HG03280 (cell line): Measurements from ENCODE around the gene TNRC6C.
"Not testable (repeated sequence)": the region's sequence is repeated elsewhere in the genome, so short reads cannot be mapped to it uniquely, and the experiment has no call there.

ENCODE experiments used
- ATAC-seq: cut with Tn5 transposase; IDR thresholded peaks from one replicate; pipeline ENCODE4 v1.9.1; 2021; ENCODE audit warnings: mild to moderate bottlenecking, moderate library complexity; ENCODE audit not compliant: unreplicated experiment

The TNRC6C gene

DNA sequence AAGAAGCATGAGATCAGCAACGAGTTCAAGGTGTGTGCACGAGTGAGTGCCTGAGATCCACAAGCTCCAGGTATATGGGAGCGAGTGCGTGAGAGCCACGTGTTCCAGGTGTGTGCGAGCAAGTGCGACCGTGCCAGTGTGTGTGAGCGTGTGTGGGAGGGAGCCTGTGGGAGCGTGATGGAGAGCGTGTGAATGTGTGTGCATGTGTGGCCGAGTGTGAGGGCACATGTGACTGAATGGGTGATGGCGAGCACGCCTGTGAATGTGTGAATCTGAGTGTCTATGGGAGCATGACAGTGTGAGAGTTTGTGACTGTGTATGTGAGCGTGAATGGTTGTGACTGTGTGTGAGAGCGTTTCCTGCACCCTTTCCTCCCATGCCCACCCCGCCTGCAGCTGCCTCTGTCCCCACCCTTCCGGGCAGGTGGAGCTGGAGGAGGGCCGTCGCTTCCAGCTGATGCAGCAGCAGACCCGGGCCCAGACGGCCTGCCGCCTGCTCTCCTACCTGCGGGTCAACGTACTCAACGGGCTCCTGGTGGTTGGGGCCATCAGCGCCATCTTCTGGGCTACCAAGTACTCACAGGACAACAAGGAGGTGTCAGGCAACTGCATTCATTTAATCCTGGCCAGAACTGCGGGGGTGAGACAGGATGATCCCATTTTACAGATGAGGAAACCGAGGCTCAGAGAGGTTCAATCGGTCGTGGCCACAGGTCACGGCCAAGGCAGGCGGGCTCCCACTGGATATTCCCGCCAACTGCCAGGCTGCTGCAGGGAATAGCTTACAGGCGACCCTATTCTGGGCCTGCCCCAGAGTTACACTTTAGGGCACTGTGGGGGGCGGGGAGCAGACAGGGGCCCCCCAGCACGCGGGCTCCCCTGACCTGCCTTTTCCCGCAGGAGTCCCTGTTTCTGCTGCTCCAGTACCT lies 175.7 kb downstream of the TNRC6C start:
- no peak for ATAC-seq

- ATAC-seq, result no peak
Measured at GRCh38 chr17:78134899-78135385, 176.4 kb downstream of the TNRC6C start.

- ATAC-seq, result no peak
Measured at GRCh38 chr17:78135858-78136500, 177.5 kb downstream of the TNRC6C start.

DNA sequence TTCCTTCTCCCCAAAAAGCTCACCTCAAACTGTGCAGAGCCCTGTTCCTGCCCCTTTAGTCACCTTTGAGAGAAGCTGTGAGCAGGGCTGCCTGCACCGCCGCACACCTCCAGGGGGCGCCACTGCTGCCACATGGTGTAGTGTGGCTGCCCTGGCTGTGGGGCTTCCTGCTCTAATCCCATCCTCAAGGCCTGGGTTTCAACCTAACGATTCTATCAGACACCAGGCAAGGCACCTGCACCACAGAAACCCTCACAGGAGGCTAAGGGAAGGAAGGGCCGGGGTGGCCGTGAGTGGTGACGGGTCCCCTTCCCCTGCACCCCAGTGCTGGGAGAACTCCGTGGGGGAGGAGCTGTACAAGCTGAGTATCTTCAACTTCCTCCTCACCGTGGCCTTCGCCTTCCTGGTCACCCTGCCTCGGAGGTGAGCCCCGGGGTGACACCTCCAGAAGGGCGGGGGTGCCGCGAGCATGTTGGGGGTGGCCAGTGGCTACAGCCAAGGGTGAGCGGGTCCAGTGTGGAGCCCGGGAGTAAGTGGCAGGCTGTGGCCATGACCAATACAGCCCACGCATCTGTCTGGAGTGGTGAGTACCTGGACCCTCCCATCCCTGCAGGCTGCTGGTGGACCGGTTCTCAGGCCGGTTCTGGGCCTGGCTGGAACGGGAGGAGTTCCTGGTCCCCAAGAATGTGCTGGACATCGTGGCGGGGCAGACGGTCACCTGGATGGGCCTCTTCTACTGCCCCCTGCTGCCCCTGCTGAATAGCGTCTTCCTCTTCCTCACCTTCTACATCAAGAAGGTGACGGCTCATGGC lies 179.1 kb downstream of the TNRC6C start:
- no peak for ATAC-seq

DNA sequence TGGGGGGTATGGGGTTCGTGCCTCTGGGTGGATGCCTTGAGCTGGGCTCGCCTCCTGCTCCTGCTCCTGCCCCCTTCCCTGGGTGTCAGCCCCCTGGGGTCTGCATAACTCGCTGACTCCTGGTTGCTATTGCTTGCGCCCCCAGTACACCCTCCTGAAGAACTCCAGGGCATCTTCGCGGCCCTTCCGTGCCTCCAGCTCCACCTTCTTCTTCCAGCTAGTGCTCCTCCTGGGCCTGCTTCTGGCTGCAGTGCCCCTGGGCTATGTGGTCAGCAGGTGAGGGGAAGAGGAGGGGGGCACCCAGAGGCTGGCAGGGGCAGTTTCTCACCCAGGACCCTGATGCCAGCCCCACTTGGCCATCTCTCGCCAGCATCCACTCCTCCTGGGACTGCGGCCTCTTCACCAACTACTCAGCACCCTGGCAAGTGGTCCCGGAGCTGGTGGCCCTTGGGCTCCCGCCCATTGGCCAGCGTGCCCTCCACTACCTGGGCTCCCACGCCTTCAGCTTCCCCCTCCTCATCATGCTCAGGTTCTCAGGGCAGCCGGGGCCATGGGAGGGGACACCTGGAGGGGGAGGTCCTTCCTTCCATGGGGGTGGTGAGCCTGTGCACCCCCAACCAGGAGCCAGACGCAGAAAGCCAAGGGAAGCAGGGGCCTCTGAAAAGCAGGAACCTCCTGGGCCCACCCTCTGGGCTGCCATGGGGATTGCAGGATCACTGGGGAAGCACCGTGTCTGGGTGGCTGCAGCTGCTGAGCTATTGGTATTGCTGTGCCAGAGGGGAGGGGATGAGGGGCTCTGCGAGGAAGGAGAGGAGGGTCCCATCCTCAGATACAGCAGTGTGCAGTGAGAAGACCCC lies 179.9 kb downstream of the TNRC6C start:
- no peak for ATAC-seq

GRCh38 chr17:78139861-78140168 lies 181.3 kb downstream of the TNRC6C start:
- not testable (repeated sequence) for ATAC-seq

- ATAC-seq, result peak; percentile 80
Measured at GRCh38 chr17:78140169-78141051, 181.9 kb downstream of the TNRC6C start.

DNA sequence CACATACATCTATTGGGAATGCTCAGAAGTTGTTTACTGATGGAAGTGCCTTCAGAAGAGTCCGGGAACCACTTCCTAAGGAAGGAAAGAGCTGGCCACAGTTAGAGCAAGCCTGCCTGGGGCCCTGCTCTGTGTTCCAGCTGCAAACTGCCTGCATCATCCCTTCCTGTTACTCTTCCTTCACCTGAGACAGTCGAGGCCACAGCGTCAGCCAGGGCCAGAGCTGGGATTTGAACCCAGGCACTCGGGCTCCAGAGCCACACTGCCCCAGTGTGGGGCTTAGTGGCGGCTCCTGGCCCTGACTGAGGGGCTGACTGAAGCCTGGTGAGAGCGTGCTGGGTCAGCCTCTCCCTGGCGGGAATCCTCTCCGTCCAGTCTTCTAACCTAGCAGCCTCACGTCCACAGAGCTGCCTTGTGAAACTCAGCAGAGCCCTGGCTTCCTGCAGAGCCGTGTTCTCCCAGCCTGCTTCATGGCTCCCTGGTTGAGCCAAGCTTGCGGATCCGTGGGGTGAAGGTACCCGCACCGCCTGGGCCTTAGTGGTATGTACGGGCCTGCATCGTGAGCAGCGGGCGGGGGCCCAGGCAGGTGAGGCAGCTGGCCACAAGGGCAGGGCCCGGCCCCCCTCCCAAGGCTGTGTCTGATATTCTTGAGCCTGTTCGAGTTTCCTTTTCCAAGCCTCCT lies 183.1 kb downstream of the TNRC6C start:
- no peak for ATAC-seq

DNA sequence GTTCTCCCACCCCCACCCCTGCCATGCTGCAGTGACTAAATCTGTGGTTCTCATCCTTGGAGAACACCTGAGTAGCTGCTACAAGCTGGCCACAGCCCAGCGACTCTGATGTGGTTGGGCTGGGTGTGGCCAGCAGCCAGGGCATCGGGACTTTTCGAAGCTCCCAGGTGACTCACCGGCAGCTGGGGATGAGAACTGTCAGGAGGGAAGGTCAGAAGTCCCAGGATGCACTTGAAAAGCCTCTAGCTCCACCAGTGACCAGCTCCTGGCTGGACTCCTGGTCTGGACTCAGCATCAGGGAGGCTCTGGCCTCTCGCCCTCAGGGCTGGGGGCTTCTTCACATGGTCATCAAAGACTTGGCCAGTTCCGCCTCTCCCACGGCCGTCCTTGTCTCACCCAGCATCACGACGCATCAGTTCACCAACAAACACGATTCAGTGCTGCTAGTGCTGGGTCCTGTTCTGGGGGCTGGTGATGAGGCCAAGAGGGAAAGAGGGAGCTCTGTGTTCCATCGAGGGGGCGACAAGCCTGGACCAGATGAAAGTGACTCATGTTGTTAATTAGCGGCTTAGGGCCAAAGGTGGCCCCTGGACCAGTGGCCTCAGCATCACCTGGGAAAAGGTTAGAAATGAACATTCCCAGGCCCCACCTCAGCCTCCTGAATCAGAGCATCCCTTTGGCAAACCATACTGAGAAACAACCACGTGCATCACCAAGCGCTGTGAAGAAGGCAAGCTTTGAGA lies 183.8 kb downstream of the TNRC6C start:
- ATAC-seq, result no peak

- no peak for ATAC-seq
Measured at GRCh38 chr17:78143214-78144146, 185.0 kb downstream of the TNRC6C start.

DNA sequence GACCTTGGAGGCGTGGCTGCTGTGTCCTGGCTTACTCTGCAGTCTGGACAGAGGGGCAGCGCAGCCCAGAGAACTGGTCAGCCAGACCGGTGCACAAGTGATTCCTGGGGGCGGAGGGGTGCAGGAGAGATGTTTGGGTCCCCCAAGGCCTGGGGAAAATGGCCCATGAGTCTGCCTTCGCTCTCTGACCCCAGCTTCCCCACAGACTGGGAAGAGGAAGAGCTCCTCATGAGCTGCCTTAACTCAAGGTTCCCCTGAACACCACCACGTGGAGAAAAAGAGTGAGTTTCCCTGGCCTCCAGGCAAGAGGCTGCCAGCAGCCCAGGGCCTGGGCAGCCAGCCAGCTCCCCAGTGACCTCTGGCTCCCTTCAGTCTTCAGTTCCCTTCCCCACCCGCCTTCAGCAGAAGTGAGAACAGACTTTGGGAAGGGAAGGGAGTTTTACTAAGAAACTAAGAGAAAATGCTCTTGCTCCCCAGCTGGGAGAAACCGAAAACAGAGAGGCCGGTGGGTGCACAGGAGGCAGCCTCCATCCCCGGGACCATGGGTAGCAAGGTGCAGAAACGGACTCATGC lies 185.7 kb downstream of the TNRC6C start:
- no peak for ATAC-seq

- ATAC-seq, result no peak
Measured at GRCh38 chr17:78144736-78145641, 186.5 kb downstream of the TNRC6C start.

DNA sequence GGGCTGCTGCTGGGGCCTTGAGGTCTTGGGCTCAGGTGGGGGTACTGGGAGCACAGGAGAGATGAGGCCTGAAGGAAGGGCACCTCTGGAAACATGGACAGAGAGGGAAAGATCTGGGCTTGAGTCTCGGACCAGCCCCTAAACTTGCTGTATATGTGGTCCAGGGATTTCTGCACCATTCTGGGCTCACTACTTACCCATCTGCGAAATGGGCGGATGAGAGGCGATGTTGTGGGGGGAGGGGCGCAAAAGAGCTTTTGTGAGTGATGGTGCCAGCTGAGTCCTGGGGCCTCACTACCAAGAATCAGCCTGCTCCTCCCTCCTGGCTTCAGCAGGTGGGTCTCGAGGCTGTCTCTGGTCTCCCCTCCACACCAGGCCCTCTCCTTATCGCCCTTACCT lies 188.0 kb downstream of the TNRC6C start:
- no peak for ATAC-seq

GRCh38 chr17:78146881-78147280 lies 188.4 kb downstream of the TNRC6C start:
- no peak for ATAC-seq

DNA sequence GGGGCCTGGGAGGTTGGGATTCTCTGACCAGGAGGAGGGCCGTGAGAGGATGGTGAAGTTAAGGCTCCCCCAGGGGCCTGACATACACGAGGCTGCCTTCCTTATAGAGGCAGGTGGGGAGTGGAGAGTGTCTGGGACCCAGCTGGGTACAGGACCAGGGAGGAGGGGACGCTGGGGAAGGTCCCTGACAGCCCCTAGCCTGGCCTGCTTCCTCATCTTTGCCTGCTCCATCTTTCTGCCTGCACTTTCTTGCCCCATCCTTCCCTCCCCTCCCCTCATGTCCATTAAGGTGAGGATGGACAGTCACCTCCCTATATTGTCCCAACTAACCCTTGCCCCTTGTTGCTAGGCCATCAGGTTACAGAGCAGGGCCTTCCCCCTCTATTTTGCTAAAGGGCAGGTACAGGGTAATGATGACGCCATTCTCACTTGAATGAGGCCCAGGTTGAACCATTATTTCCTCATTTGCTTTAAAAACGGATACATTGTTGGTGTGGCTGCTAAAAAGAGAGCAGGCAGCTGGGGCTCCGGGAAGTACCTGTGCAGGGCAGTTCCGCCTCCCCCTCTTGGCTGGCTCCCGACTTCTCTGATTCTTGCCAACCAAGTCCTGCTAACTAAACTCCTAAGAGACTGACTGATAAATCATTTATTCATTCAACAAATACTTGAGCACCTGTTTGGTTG lies 189.0 kb downstream of the TNRC6C start:
- peak; percentile 37 for ATAC-seq
